Measurements from ENCODE around the gene AP1AR. TPM values are rescaled to one million over a fixed set of nuclear protein-coding genes. Genes with fewer than 3 reads are reported as not detected.

The AP1AR gene
- total and polyA plus RNA-seq, 2 of the 8 experiments (the other 6 are each of a cell fraction or from before 2014, with no cell fraction given): 5.3 to 27.7 TPM

DNA sequence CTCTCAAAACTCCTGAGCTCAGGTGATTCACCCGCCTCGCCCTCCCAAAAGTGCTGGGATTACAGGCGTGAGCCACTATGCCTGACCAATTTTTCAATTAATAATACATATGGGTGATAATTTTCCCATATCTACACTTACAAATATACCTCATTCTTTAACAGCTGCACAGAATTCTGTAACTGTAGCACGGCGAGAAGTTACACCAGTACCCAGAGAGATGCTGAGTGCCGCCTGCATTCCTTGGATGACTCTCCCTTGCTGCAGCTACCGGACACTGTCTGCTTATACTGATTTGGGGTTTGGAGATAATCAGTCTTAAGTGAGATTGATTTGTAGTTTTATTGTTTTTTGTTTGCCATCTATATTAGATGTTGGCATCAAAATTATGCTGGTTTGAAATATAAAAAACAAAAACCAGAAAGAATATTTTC lies 48.3 kb downstream of the AP1AR start:
- Histone ChIP-seq H3K14ac (ENCODE audit: insufficient read length) (no peak overlapping the region), H3K9ac (replicated peaks in 1 of 4; ENCODE audit: extremely low read depth in 1 of 4, low read depth in 3 of 4, low read length in 3 of 4) (no peak overlapping the region), H2AFZ (ENCODE audit: low read length) (no peak overlapping the region), H4K8ac (ENCODE audit: extremely low read depth, insufficient read depth, low read length) (no peak overlapping the region), H3K27me3 (replicated peaks in 1 of 4; ENCODE audit: control insufficient read depth in 3 of 4, extremely low read depth in 1 of 4, insufficient read depth in 3 of 4, low read length in 3 of 4) (peaks cover 0 to 5% (median 2%) of the 10 kb centered on the region in 4 experiments; a peak in 5 of 7 replicates), H4K5ac (ENCODE audit: insufficient read length, low read depth, low read length) (no peak overlapping the region), H2BK5ac (ENCODE audit: low read depth, low read length) (no peak overlapping the region), H3K36me3 (ENCODE audit: control insufficient read depth in 2 of 4, insufficient read depth in 4 of 4, low read length in 3 of 4) (no peaks in the 10 kb centered on the region), H3K4me3 (ENCODE audit: extremely low read depth in 1 of 4, insufficient read depth in 2 of 4, low read depth in 3 of 4, low read length in 4 of 4) (no peak overlapping the region), H3K27ac (ENCODE audit: low read depth, low read length) (no peak overlapping the region), H3K56ac (replicated peaks; ENCODE audit: insufficient read length, low read depth, low read length) (no peak overlapping the region), H4K91ac (replicated peaks; ENCODE audit: insufficient read length, low read length) (no peak overlapping the region), H2BK120ac (replicated peaks; ENCODE audit: low read depth, low read length) (no peak overlapping the region), H3K18ac (ENCODE audit: extremely low read depth, low read length) (no peak overlapping the region), H2AK5ac (ENCODE audit: low read depth, low read length) (no peak overlapping the region), H3K23me2 (ENCODE audit: low read depth, low read length) (no peaks in the 10 kb centered on the region; the same call in 1 of the 2 replicates), H3K9me3 (ENCODE audit: insufficient read depth in 2 of 2, low read depth in 1 of 2, low read length in 1 of 2) (peaks cover 0 to 3% of the 10 kb centered on the region in 2 experiments; a peak in 3 of 4 replicates), H3K4me2 (ENCODE audit: insufficient read depth in 1 of 2, low read depth in 2 of 2, low read length in 2 of 2) (no peak overlapping the region), H3K79me2 (ENCODE audit: control insufficient read depth in 1 of 2, insufficient read depth in 2 of 2, low read length in 2 of 2) (no peaks in the 10 kb centered on the region), H3K4ac (replicated peaks; ENCODE audit: insufficient read length, low read depth, low read length) (no peak overlapping the region), H3K79me1 (ENCODE audit: low read depth, low read length) (no peaks in the 10 kb centered on the region), H3K4me1 (replicated peaks in 1 of 4; ENCODE audit: control insufficient read depth in 3 of 4, insufficient read depth in 4 of 4, low read length in 3 of 4) (peaks cover 0 to 3% (median 0%) of the 10 kb centered on the region in 4 experiments; a peak in 3 of 7 replicates), H3K23ac (ENCODE audit: insufficient read length) (no peak overlapping the region), H2BK12ac (ENCODE audit: low read depth, low read length) (no peak overlapping the region), H2BK15ac (ENCODE audit: low read length) (no peak overlapping the region), H4K20me1 (replicated peaks in 1 of 2; ENCODE audit: control insufficient read depth in 1 of 2, insufficient read depth in 2 of 2, low read length in 2 of 2) (no peaks in the 10 kb centered on the region), H2BK20ac (ENCODE audit: low read length) (no peak overlapping the region)
- 89% methylated on average over 7 of the region's 7 CpGs; no CpG with 5 or more reads in 1 of the 2 experiments for WGBS, 2 experiments (ENCODE audit: extremely low coverage in 1 of 2, insufficient coverage in 1 of 2, insufficient read length in 1 of 2, insufficient replicate concordance in 2 of 2, low coverage in 1 of 2, low lambda C conversion rate in 2 of 2, missing lambda C conversion rate in 1 of 2)
- FAIRE-seq: no peak
- CTCF ChIA-PET (ENCODE audit: partially characterized antibody): interaction anchor here (0.8 to 2.0 kb wide), 3 partner anchors 12 to 244 kb away, joined by 3 to 8 read pairs (median 5); no protein-coding TSS in a partner anchor
- DNase-seq (ENCODE audit: low read depth in 1 of 2, low spot score in 2 of 2): no peak
- POLR2A ChIA-PET (ENCODE audit: partially characterized antibody): no interaction called here
- TF ChIP-seq EP300 (IDR thresholded peaks at IDR 0.05; ENCODE audit: borderline replicate concordance in 1 of 2, low read depth in 2 of 2, low read length in 2 of 2) (no peak), KDM4A (IDR thresholded peaks at IDR 0.05; ENCODE audit: low read depth, low read length, severe bottlenecking) (no peak), TEAD4 (IDR thresholded peaks at IDR 0.05; ENCODE audit: low read depth, low read length) (0 out of 2 replicates have a peak, but pooled peaks have one; percentile 38), EZH2 (IDR thresholded peaks at IDR 0.05; ENCODE audit: low read depth, low read length, severe bottlenecking) (no peak), SAP30 (IDR thresholded peaks at IDR 0.05; ENCODE audit: insufficient read depth, insufficient replicate concordance, low read length) (no peak), RXRA (IDR thresholded peaks at IDR 0.05; ENCODE audit: insufficient read depth, low read depth, low read length) (no peak), CHD2 (IDR thresholded peaks at IDR 0.05; ENCODE audit: low read length) (no peak), POLR2AphosphoS5 (IDR thresholded peaks at IDR 0.05; ENCODE audit: low read depth, low read length) (no peak)
